ENCODE measurements around the gene MRPL20. TPM values are rescaled to one million over a fixed set of nuclear protein-coding genes. Genes with fewer than 3 reads are reported as not detected.
A peak's percentile ranks its signal among the peaks of the same experiment; 100 is the strongest.

Gene MRPL20
- total RNA-seq, 8 experiments from 2014 or later: 127 to 221 (median 160) TPM

DNA sequence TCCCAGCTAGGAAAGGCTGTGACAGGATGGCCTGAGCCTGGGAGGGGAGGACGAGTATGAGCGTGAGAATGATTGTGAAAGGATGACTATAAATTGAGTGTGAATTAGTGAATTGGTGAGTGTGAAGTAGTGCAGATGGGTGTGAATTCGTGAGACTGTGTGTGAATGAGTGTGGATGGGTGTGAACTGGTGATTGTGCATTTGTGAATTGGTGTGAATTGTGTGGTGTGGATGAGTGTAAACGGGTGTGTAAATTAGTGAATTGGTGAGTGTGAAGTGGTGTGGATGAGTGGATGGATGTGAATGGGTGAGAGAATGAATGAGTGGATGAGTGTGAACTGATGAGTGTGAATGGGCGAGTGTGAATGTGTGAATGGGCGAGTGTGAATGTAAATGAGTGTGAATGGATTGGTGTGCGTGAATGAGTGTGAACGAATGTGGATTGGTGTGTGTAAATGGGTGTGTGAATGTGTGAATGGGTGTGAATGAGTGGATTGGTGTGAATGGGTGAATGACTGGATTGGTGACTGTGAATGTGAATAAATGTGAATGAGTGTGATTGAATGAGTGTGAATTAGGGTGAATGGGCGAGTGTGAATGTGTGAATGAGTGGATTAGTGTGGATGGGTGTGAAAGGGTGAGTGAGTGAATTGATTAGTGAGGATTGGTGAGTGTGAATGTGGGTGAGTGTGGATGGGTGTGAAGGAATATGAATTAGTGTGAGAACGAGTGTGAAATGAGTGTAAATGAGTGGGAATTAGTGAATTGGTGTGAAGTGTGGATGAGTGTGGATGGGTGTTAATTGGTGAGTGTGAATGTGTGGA is 41.0 kb downstream of the MRPL20 start:
- no peak for ATAC-seq (replicated peaks in 6 of 8)
- no peak overlapping the region for H3K27ac ChIP-seq
- WGBS, 10 experiments: 52 to 78% (median 76%) methylated on average over 6 to 10 of the region's 10 CpGs
- in situ Hi-C loops (cut with MboI; ENCODE audit: low pct_unique_long_range_greater_than_20kb in 2 of 9, low sequenced_read_pairs in 9 of 9, unreplicated experiment in 9 of 9): no loop called here
- peaks cover 7% of the 10 kb centered on the region in 2 donors for H3K4me1 ChIP-seq (replicated peaks in 1 of 2)
- H3K4me3 ChIP-seq: no peak overlapping the region

DNA sequence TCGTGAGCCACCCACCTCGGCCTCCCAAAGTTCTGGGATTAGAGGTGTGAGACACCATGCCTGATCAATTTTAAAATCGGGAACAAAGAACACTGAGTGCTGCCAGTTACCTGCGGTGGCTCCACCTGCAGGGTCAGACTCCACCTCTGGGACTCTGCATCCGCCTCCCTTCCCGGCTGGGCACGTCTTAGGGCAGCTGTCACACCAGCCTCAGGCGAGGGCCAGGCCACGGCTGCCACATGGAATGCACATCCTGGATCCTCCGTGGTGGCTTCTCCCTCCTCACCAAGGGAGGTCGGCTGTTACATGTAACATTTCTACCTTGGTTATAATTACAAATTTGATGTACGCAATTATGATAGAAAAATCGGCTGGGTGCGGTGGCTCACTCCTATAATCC is 42.8 kb downstream of the MRPL20 start:
- ATAC-seq (replicated peaks in 6 of 8): no peak
- in situ Hi-C loops (cut with MboI; ENCODE audit: low pct_unique_long_range_greater_than_20kb in 2 of 9, low sequenced_read_pairs in 9 of 9, unreplicated experiment in 9 of 9): no loop called here
- 65 to 98% (median 87%) methylated on average over 2 to 14 of the region's 14 CpGs; no CpG with 5 or more reads in 4 of the 10 experiments for WGBS, 10 experiments
- Histone ChIP-seq H3K4me1 (replicated peaks in 1 of 2) (peaks cover 23% of the 10 kb centered on the region in 2 donors), H3K4me3 (no peak overlapping the region), H3K27ac (no peak overlapping the region)

DNA sequence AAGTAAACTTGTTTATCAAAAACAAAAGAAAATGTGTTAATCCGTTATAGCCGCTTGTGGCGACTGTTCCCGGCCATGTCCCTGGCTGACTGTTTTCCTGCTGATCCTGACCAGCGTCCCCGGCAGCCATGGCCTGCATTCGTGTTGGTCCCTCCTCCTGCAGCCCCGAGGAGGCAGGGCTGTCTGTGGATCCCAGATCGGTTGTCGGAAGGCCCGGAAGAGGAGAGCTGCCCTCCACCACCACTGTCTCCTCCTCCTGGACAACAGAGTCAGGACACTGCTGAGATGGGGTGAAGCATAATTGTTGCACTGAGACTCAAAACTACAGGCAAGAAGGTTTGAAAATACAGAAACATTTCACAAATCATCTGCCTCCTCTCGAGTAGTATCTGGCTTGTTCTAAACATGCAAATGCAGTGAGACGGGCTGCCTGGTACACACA is 45.1 kb downstream of the MRPL20 start:
- WGBS, 10 experiments: 0 to 40% (median 30%) methylated on average over 1 to 12 of the region's 13 CpGs; no CpG with 5 or more reads in 4 of the 10 experiments
- in situ Hi-C loops (cut with MboI; ENCODE audit: low pct_unique_long_range_greater_than_20kb in 2 of 9, low sequenced_read_pairs in 9 of 9, unreplicated experiment in 9 of 9): no loop called here
- Histone ChIP-seq H3K4me3 (no peak overlapping the region), H3K27ac (no peak overlapping the region), H3K4me1 (replicated peaks in 1 of 2) (peaks cover 43 to 46% of the 10 kb centered on the region in 2 donors)
- peak in 5 of 8 experiments; percentile 2 to 49 (median 10) for ATAC-seq (replicated peaks in 6 of 8)

DNA sequence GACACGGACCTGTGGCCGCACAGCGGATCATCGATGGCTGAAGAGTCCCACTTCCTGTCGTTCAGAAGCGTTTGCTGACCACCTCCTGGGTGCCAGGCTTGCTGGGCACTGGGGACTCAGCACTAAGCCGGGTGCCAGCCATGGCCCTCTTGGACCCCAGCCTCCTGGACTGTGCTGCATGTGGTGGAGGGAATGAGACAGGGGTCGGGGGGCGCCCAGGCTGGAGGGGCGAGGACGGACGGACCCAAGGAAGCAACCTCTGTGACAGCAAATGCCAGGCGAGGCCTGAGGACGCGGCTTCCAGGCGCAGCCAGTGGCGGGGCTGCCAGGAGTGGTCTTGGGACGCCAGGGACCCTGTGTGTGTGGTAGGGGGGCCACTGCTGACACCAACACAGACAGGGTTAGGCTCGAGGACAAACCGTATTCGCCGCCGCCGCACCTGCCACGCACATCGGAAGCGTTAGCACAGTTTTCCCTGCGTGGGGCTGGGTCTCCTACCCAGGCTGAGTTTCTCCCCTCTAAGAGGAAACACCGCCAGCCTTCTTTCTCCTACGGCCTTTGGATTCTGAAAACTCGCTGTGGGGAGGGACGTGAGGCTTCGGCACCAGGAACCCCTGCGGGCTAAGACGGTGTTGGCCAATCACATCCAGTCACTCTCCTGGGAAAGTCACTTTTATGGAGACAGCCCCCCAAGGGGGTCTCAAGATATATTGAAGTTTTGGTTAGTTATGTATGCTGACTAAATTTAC is 45.7 kb downstream of the MRPL20 start:
- in situ Hi-C loops (cut with MboI; ENCODE audit: low pct_unique_long_range_greater_than_20kb in 2 of 9, low sequenced_read_pairs in 9 of 9, unreplicated experiment in 9 of 9): no loop called here
- Histone ChIP-seq H3K4me3 (no peak overlapping the region), H3K4me1 (replicated peaks in 1 of 2) (peaks cover 49 to 50% of the 10 kb centered on the region in 2 donors), H3K27ac (no peak overlapping the region)
- no peak for ATAC-seq (replicated peaks in 6 of 8)
- WGBS, 10 experiments: 0 to 92% (median 68%) methylated on average over 1 to 17 of the region's 35 CpGs; no CpG with 5 or more reads in 3 of the 10 experiments

DNA sequence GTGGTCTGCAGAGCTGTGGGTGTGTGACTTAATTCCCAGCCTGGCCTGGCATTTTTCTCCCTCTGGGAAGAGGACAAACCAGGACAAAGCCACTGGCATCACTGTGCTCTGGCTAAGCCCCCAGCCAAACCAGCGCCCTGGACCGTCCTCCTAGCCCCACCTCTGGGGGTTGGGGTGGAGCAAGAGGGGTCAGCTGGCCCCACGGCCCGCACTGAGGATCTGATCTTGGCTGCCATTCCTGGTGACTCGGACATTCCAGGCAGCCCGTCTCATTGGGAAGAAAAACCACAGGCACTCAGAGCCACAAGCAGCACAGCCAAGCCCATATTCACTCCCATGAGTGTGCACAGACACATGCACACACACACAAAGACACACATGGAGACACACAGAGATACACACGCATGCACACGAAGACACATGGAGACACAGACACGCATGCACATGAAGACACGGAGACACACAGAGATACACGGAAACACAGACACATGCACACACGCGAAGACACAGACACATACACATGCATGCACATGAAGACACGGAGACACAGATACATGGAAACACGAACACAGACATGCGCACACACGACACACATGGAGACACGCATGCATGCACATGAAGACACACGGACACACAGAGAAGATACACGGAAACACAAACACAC is 46.5 kb downstream of the MRPL20 start:
- in situ Hi-C loops (cut with MboI; ENCODE audit: low pct_unique_long_range_greater_than_20kb in 2 of 9, low sequenced_read_pairs in 9 of 9, unreplicated experiment in 9 of 9): no loop called here
- Histone ChIP-seq H3K4me3 (no peak overlapping the region), H3K4me1 (replicated peaks in 1 of 2) (peaks cover 49 to 50% of the 10 kb centered on the region in 2 donors), H3K27ac (peak overlapping the region; percentile 13 to 76)
- peak in 4 of 8 experiments; percentile 9 to 17 (median 14) for ATAC-seq (replicated peaks in 6 of 8)
- WGBS, 10 experiments: 10 to 100% (median 76%) methylated on average over 2 to 18 of the region's 20 CpGs; no CpG with 5 or more reads in 3 of the 10 experiments

DNA sequence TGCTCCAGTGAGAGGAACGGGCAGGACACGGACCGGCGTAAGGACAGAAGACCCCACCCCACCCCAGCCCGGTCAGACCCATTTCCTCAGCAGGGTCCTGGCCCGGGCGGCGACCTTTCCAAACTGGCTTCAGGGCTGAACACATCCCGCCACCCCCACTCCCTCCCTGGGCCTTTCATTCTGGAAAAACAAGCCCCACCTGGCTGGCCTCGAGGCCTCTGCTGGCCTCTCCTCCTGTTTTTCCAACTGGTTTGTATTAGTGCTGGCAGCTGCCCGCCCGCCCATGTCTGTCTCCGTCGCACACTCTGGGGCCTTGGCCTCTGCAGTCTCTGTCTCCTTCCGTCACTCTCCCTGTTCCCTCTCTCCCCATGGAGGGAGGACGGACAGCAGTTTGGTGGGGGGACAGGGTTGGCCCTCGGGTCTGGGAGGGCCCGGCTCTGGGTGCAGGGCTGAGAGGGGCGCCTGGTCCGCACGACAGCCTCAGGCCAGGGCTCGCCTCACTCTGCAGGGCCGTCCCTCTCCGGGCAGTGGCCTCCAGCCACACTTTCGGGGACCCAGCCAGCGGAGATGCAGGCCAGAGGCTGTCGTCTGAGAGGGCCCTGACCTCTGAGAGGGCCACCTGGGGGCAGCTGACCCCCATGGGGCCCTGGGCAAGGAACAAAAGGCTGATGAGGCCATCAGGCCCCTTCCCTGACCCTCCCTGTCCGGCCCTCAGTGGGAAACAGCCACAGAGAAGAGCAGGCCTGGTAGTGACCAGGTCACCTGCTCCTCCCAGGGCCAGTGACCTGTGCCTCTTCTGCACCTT is 47.2 kb downstream of the MRPL20 start:
- ATAC-seq (replicated peaks in 6 of 8): peak in 5 of 8 experiments; percentile 4 to 50 (median 8)
- 0 to 96% (median 47%) methylated on average over 3 to 5 of the region's 28 CpGs; no CpG with 5 or more reads in 5 of the 10 experiments for WGBS, 10 experiments
- Histone ChIP-seq H3K4me3 (no peak overlapping the region), H3K4me1 (replicated peaks in 1 of 2) (peaks cover 49 to 55% of the 10 kb centered on the region in 2 donors), H3K27ac (peak overlapping the region; percentile 1 to 76)
- in situ Hi-C loops (cut with MboI; ENCODE audit: low pct_unique_long_range_greater_than_20kb in 2 of 9, low sequenced_read_pairs in 9 of 9, unreplicated experiment in 9 of 9): no loop called here

DNA sequence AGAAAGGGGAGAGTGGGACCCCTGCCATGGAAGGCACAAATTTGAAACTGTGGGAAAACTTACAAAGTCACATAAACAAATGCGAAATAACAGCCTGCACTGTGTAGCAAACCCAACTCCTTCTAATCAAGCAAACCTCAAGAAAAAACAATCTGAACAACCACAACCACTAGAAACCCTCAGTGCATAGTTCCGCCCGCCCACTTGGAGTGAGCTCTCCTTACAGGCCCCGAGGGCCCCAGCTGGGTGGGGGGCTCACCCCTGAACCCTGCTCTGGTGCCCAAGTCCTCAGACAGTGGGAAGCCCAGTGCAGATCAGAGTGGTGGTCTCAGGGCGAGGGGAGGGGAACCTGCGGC is 47.8 kb downstream of the MRPL20 start:
- in situ Hi-C loops (cut with MboI; ENCODE audit: low pct_unique_long_range_greater_than_20kb in 2 of 9, low sequenced_read_pairs in 9 of 9, unreplicated experiment in 9 of 9): no loop called here
- Histone ChIP-seq H3K27ac (peak overlapping the region in 1 of 2 donors; percentile 76), H3K4me3 (no peak overlapping the region), H3K4me1 (replicated peaks in 1 of 2) (peaks cover 49 to 57% of the 10 kb centered on the region in 2 donors)
- ATAC-seq (replicated peaks in 6 of 8): peak in 3 of 8 experiments; percentile 6 to 20 (median 9)
- 70 to 100% (median 78%) methylated on average over 1 to 4 of the region's 6 CpGs; no CpG with 5 or more reads in 6 of the 10 experiments for WGBS, 10 experiments

DNA sequence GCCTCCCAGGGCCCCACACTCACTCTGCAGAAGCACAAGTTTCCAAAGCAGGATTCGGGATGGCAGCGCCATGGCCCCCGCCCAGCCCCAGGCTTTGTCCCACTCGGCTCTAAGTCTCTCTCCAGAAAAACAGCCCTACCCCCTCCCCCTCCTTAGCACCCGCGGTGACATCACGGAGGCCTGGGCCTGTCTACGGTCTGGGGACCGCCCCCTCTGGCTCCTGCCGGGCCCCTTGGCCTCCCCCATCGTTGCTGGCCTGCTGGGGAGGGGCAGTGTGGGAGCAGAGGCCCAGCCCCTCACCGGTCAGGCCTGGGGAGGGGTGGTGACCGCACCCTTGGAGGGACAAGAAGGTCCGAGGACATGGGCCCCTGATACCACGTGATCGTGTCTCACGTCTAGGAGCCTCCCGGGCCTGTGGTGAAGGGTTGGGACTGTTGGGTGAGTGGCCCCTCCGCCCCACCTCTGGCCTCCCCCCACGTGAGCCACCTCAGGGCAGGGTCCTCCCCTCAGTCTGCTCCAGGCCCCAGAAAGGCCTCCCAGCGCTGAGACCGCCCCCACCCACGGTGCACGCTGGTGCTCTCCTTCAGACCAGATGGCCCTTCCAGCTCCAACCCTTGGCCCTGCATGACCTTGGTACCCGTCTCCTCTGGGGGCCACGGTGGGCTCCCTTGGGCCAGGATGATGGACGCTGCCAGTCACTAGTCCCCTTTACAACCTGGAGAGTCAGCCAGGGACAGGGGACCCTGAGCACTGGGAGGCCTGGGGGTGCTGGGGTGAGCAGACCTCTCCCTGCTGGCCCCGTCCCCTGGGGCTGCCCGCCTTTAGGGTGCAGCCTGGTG is 48.4 kb downstream of the MRPL20 start, which contains the start of gene MXRA8:
Gene MXRA8 (minus strand): TSS at position 123 of the 839 bp plus-strand sequence. CDS start 51 bp downstream, at position 72.
- Histone ChIP-seq H3K4me3 (peak within 1 kb of the TSS in 4 of 5 donors; percentile 14 to 28 (median 18)), H3K27ac (peak within 1 kb of the TSS; percentile 26 to 76), H3K4me1 (replicated peaks in 1 of 2) (peaks cover 49 to 63% of the 10 kb centered on the region in 2 donors)
- ATAC-seq (replicated peaks in 6 of 8): peak; percentile 38 to 77 (median 62)
- WGBS, 10 experiments: 48 to 94% (median 85%) methylated on average over 2 to 7 of the region's 29 CpGs; no CpG with 5 or more reads in 7 of the 10 experiments
- in situ Hi-C loops (cut with MboI; ENCODE audit: low pct_unique_long_range_greater_than_20kb in 2 of 9, low sequenced_read_pairs in 9 of 9, unreplicated experiment in 9 of 9): no loop called here

DNA sequence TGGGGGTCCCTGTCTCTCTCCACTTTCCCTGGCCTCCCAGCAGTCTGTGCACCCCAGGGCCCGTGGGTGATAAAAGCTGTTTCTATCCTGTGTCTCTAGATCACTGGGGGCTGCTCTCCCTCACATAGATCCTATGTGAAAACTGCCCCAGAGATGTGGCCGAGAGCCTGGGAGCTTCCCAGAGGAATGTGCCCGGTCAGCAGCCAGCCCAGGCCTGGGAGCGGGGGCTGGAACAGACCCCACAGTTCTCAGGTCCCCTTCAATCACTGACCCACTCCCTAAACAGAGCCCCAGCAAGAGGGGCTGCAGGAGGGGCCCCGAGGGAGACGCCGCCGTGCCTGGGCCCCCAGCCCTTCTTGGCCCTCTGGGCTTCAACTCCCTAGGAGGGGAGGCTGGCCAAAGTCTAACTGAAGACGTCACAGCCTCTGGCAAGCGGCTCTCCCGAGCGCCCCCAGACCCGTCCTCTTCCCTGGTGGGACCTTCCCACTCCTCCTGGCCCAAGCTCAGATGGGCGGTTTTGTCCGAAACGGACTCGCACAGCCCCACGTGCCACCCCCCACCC is 49.1 kb downstream of the MRPL20 start:
- peak overlapping the region; percentile 26 to 31 for H3K27ac ChIP-seq
- peaks cover 49 to 69% of the 10 kb centered on the region in 2 donors for H3K4me1 ChIP-seq (replicated peaks in 1 of 2)
- peak overlapping the region in 4 of 5 donors; percentile 14 to 28 (median 18) for H3K4me3 ChIP-seq
- in situ Hi-C loops (cut with MboI; ENCODE audit: low pct_unique_long_range_greater_than_20kb in 2 of 9, low sequenced_read_pairs in 9 of 9, unreplicated experiment in 9 of 9): no loop called here
- ATAC-seq (replicated peaks in 6 of 8): peak; percentile 1 to 24 (median 18)
- 0 to 60% (median 20%) methylated on average over 1 of the region's 18 CpGs; no CpG with 5 or more reads in 7 of the 10 experiments for WGBS, 10 experiments

DNA sequence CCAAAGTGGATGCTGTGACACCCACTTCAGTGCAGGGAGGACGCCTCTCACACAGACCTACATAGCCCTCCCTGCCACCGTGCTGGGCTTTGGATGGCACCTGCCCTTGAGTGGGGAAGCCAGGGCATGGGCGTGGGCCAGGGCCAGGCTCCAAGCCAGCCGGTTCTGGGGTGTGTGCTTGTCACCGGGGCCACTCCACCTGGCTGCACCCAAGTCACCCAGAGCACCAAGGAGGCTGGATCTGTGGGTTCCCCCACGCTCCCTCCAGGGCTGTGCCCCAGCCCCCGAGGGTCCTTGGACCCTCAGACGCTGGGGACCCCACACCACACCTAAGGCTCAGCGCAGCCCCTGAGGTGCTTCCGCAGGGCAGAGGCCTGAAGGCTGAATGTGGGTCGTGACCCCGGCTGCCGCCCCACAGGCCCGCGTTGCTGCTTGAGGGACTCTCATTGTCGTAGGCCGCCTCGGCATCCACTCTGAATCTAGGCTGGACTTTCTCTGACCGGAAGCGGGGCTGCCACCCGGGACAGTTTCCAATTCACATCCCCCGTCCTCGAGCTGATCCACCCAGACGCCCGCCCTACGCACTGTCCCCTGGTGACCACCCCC is 50.2 kb downstream of the MRPL20 start:
- Histone ChIP-seq H3K27ac (no peak overlapping the region), H3K4me1 (replicated peaks in 1 of 2) (peaks cover 50 to 73% of the 10 kb centered on the region in 2 donors), H3K4me3 (no peak overlapping the region)
- WGBS, 10 experiments: 5 to 85% methylated on average over 4 to 8 of the region's 26 CpGs; no CpG with 5 or more reads in 8 of the 10 experiments
- ATAC-seq (replicated peaks in 6 of 8): no peak
- in situ Hi-C loops (cut with MboI; ENCODE audit: low pct_unique_long_range_greater_than_20kb in 2 of 9, low sequenced_read_pairs in 9 of 9, unreplicated experiment in 9 of 9): no loop called here

Data from motor neuron (in vitro differentiated cells).